GM19240 (cell line): ENCODE measurements around the gene SLC15A4.
"Not testable (repeated sequence)": the region's sequence is repeated elsewhere in the genome, so short reads cannot be mapped to it uniquely, and the experiment has no call there.

Experiments used
- DNase-seq: peaks from one replicate; pipeline ENCODE4 v3.0.0; 2011; ENCODE audit warnings: low spot score; ENCODE audit not compliant: insufficient read length

SLC15A4 gene

DNA sequence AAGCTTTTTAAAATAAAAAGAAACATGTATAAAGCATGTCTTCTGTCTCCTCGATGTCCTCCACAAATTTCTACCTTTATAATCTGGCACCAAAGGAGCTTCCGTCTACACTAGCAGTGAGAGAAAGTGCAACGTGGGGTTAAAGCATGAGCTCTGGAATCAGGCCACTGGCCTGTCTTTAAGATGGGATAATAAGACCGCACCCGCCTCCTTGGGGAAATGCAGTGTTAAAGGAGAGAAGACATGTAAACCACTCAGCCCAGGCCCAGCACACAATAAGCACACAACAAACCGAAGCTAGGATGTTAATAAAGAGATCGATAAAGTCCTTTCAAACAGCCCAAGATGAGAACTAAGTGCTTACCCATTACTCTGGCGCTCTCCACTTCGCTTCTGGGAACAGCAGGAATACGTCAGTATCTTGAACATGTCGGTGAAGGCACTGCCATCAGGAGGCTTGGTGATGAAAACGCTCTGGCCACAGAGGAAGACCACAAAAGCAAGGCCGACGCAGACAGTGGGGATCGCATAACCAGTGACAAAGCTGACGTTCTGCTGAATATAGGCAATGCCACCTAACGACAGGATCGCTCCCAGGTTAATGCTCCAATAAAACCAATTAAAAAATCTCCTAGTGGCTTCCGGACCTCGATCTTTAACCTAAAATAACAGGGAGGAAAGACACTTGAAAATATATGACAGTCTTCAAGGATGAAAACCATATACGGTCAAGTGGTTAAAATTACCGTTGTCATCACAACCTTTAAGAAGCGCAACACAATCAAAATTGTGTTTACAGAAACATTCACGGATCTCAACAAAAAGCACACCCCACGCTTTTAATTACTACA lies 9.1 kb downstream of the SLC15A4 start:
- no peak for DNase-seq

DNA sequence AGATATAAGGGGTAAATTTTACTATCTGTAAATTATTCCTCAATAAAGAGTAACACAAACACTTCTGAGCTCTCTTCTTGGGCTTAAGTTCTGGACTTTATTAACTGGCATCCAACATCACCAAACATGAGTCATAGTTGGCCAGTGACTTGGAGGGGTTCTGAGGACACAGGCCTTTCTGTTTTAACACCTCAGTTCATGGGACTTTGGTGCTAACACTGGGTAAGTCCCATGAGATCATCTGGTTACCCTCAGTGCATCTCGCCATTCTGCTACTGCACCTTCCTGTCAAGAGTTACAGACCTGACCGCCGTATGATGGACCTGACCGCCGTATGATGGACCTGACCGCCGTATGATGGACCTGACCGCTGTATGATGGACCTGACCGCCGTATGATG lies 9.9 kb downstream of the SLC15A4 start:
- DNase-seq, result no peak

DNA sequence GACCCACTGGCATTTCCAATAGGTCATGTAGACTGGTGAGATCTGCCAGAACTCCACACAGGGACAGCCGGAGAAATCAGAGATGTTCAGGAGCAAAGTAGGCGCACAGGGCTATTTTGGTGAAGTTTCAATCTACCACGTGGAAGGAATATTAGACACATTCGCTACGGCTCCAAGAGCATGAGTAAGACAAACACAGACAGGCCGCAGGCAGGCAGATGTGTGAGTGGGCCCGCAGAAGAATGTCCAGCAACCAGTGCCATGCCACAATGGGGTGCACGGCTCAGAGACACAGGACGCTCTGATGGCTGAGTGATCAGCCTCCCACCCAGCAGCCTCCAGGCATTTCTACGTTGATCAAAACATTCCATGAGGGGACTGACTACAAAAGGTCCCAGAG lies 10.4 kb downstream of the SLC15A4 start:
- DNase-seq, result no peak

DNA sequence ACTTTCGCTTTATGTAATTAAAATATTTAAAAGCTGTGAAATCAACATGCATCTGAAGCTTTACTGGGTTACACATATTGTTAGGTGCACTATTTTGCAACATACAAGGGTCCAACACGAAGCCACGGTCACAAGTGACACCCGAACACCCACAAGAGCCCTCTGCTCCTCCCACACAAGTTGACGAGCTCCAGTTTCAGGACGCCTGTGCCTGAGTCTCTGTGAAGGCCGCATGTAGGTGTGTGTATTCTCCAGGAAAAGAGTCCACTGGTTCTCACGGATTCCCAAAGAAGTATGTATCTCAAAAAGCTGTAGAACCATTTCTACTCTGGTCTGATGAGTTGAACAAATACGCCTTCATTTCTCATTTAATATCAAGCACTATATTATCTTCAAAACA lies 12.0 kb downstream of the SLC15A4 start:
- no peak for DNase-seq

DNA sequence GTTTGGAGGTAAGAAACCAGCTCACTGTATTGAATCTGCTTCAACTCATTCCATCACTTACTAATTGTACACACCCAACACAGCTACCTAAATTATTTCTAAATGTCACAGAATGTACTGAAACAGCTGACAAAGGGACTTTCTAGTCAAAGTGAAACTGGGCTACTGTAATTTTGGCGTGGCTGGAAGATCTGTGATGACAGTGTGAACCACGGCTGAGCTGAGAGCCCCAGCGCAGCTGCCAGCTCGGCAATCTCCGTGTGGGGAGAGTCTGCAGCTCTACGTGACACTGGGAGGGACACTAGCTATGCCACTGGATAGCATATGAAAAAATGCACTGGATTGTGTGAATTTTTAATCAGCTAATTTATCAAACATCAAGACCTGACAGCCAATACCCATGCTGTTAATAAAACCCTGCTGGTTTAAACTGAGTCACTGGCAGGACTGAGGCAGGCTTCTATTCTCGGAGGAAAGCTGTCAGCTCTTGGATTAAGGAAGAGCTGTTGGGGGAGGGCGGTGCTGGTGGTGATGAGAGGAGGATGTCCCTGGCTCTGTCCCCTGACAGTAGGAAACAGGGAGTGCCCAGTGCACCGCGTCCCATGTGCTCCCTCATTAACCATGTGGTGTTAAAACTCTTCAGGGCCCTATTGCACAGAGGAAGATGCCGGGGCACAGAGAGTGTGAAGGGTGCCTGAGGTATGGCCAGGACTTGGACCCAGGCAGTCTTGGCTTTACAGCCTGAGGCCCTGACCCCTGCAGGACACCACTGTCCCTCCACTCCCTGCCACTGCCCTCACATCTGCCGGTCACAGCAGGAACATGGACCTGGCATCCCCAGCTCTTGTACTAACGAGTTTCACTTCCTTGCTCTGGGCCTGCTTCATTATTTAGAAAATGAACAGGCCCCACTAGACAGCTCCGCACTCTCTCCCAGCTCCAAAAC lies 13.3 kb downstream of the SLC15A4 start:
- DNase-seq, result no peak

DNA sequence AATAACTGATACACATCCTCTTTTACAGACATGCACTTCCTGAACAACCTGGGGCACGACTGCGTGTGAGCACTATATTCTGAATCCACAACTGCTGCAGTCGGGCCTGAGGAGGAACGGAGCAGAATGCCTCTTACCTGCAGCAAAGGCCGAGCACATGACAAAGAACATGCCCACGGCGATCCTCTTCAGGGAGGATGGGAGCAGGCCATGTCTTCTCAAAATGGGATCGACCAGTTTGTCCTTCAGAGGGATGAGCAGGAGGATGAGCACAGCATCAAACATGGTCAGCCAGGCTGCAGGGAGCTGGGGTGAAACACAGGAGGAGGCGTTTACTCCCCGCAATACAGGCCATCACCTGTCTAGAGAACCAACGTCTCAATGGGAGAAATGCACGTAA lies 15.1 kb downstream of the SLC15A4 start:
- DNase-seq, result no peak

DNA sequence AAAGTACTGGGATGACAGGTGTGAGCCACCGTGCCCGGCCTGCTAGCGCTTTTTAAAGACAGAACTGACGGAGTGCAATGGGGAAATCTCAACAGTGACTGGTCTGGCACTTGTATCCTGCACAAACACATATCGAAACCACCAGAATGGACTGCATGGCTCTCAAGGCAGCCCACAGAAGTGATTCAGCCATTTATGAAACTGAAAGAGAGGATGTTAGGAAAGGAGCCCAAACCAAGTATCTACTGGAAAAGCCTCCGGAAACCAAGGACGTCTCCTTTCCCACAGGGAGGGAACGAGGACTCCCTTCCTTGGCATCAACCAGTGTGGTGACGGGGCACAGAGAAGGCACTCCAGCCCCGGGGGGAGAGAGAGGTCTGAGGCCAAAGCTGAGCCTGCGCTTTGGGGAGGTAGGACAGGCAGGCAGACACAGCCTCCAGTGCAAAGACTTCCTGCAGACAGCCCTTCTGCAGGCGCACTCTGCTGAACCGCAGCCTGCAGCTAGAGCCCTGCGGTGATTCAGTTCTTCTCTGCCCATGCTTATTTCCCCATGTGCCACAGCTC lies 16.5 kb downstream of the SLC15A4 start:
- DNase-seq, result no peak

DNA sequence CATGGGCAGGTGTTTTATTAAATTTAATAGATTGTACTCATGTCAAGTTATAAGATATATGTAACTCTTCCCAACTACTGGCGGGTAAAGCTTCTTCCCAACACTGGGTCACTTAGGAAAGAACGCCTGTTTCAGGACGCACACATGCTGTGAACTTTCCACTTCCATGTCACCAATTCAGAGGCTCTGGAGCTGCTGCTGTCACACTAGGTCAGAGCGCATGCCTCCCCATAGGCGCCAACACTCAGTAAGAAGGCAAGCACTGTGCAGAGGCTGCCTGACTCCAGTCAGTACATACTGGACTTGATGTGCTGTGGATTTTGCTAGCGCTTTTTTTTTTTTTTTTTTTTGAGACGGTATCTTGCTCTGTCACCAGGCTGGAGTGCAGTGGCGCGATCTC lies 17.2 kb downstream of the SLC15A4 start:
- no peak for DNase-seq

DNA sequence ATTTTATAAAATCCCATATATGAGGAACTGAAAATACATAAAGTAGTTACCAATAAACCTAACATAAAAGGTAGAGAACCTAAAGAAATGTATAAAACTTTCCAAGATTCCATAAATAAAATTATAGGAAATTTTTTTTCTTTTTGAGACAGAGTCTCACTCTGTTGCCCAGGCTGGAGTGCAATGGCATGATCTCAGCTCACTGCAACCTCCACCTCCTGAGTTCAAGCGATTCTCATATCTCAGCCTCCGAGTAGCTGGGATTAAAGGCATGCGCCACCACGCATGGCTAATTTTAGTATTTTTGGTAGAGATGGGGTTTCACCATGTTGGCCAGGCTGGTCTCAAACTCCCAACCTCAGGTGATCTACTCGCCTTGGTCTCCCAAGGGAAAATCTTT lies 18.4 kb downstream of the SLC15A4 start:
- not testable (repeated sequence) for DNase-seq

DNA sequence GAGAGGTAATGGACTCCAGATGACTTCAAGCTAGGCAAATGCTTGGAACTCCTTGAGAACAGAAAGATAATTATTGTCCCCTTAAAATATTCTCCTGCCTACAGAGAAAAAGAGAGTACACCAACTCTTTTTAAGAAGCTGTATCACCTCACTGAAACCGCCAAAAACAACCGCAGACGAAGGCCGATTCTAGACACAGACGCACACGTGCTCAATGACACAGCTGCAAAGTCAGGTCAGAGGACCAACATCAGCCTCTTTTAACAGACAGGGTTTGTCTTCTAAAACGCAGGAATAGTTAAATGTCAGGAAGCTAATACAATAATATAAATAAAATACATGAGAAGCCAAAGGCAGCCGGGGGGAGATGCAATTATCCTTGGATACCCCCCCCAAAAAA lies 19.0 kb downstream of the SLC15A4 start:
- DNase-seq, result no peak

DNA sequence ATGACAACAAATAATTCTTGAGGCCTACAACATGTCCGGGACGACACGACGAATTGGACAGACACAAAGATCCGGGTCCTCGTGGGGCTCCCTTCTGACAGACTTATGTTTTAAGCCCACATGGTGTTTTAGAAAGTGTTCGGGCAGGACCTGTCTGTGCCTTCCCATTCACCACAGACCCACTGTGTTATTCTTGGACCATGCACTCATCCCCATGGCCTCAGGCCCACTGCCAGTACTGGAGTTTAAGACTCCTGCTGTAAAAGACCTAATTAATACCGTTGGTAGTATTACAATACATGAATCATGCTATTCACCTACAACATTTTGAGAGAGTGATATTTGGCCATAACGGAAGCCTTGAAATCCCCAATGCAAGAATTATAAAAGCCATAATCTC lies 20.0 kb downstream of the SLC15A4 start:
- no peak for DNase-seq

DNA sequence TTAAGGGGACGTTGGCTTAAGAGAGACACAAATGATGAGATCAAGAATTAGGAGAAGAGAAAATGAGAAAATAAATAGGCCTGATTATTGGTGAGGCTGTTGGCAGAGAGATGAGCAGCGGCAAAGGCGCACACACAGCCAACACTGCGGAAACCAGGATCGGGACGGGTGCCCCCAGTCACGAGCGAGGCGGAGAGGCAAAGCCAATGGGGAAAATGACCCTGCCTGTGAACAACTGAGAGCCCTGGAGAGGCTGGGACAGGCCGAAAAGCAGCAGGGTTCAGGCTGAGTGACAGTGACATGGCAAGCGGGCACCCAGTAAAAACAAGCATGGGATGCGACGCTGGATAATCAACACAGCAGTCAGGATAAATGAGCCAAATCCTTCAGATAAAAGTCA lies 21.0 kb downstream of the SLC15A4 start:
- no peak for DNase-seq

DNA sequence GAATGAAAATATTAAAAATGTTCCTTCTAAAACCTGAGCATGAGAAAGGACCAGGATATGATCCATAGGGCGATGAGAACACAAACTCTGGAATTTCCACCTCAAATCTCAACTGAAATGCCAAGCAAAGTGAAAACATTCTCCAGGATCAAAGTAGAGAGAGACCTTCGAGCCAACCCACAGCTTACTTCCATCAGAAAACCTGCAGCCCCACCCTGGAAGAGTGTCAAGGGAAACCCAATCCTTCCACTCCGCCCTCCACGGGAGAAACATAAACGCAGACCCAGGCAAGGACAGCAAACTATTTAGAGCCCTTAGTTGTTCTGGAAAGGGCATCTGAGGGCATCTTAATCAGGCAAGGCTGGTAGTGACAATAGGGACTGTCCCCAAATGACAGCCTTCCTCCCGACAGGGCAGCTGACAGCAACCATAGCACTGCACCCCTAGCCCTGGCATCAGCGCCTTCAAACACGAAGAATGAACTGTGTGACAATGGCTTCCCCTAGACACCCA lies 21.8 kb downstream of the SLC15A4 start:
- DNase-seq, result no peak

DNA sequence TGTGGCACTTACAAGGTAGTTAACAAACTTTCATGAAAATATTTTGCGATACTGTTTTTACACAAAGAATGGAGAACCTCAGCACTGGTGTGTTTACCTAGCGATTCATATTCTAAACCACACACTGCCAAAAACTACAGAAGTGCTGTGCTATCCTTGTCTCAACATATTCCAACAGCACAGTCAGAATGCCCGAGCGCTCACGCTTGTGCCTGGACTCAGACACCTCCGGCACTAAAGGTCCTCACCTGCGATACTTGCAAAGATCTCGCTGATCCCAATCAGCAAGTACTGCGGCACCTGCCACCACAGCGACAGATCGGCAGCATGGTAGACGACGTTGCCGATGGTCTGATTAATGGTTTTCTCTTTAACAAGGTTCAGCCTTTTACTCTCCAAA lies 23.2 kb downstream of the SLC15A4 start:
- no peak for DNase-seq

DNA sequence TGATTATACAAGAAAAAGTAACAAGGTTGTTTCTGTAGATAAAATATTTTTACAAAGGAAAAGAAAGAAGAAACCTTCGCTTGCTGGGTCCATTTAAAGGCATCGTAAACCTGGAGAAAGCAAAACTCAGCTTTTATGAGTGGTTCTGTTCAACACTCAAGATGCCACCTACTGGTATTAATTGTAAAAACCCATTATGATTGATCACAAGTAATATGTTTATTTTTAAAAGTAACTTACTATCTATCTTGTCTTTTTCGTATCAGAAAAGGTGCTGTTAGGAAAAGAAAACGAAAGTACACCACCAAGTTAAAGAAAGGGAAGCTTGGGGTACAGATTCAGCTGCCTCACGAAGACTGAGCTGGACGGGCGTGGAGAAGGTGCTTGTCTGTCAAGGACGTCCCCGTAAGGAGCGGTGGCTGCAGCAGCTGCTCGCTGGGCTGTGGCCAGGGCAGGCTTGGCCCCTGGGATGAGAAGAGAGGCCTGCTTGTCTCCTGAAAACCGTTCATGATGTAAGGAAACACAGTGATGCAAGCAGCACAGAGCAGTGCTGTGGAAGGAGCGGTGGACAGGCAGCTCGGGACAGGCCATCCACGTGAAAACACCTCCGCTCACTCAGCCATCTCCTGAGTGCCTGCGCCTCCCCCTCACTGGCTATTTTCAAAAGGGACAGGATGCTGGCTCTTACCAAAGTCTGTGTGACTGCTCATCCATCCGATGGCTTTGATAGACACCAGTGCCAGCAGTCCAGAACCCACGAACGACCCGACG lies 25.0 kb downstream of the SLC15A4 start:
- DNase-seq, result no peak

DNA sequence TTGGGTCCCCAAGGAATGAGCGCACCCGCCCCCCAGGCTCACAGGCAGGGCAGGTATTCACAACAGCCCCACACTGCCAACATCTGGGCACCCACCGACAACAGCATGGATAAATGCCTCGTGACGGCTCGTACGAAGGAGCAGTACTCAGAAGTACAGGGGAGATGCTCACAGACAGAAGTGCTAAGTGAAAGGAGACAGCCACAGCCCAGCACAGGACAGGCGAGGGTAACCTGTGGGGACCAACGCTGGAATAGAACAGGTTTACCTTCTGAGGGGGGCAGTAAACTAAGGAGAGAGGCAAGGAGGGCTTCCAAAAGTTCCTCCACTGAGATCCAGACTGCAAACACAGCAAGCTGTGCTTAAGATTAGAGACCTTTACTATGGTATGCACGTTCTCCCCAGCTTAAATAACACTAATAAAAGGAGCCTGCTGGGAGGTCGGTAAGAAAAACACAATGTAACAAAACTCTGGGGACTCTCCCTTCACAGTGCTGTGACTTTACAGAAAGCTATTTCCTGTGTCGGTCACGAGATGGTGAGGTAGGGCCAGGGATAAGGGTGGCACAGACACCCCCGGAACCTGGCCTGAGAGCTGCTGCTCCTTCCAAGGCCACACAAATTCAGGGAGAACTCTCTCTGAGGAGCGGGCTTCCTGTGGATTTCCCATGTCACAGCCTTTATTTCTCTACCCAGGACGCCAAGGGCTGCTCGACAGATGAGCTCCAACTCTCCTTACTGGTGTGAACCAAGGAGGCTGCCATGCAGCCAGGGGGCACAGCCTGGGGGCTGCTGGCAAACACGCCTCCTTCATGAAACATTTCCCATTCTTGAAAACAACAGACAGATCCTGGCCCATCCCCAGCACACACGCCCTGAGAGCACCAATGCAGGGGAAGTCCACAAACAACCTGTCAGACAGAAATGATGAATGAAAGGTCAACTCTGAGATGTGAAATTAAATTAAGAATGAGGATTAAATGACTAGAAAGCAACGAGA lies 26.3 kb downstream of the SLC15A4 start:
- no peak for DNase-seq

DNA sequence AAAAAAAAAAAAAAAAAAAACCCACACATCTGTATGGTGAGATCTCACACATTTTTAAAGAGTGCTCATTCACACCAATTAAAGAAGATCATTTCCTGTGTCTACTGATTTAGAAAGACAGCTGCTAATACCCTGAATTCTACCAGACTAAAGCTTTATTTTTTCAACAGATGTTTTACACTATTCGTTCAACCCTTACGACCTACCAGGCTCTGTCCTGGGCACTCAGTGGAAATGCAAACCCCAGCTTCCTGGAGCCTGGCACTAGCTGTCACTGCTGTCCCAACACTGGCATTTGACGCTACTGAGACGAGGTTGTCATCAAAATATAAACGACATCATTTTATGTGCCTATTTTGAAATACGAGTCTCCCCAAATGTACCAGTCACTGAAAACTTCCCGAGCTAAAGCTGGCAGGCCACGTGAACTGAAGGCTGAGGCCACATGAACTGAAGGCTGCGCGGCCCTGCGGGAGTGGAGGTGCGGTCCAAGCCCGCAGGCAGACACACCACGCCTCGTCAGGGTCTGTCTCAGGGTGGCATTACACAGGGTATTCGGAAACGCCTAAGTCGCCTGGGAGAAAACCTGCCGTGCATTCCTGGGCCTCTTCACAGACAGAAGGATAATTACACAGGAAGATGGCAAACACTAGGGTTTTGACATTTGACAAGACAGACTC lies 27.2 kb downstream of the SLC15A4 start:
- DNase-seq, result no peak

DNA sequence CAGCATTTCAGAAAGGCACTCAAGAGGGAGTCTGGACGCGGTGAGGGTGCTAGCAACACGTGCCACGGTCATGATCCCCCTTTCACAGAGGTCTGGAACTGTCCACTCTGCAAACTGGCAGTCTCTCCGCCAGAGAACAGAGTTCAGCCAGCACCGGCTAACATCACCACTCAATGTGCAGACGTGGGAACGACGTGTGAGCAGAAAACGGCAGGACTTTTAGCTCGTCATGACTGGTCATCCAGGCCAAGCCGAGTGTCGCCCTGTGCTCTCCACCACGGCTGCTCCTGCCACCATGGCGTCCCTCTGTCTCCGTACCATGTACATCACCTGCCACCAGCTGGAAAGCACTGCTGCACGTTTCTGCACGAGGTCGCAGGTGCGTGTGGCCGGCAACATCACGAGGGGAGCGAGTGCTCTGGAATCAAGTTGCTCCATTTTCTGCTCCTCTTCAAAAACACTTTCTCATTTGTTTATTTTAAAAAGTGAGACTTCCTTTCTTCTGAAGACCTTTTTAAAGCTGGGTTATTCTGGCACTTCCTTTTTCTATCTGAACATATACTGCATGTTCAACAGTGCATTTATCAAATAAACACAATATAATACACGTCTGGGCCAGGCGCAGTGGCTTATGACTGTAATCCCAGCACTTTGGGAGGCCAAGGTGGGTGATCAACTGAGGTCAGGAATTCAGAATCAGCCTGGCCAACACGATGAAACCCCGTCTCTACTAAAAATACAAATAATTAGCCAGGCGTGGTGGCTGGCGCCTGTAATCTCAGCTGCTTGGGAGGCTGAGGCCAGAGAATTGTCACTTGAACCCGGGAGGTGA lies 28.0 kb downstream of the SLC15A4 start:
- DNase-seq, result no peak
